HepG2 (cell line): ENCODE data around the gene TMEM59. TPM values are rescaled to one million over a fixed set of nuclear protein-coding genes. Genes with fewer than 3 reads are reported as not detected.

Source experiments
- BRCA1 ChIP-seq: sonication (generic); formaldehyde crosslinking; IDR thresholded peaks from 2 replicates; pipeline ENCODE4 v1.4.0; 2020; ENCODE audit warnings: missing genetic modification reagents
- CBFB ChIP-seq: sonication (generic); formaldehyde crosslinking; IDR thresholded peaks from 2 replicates; pipeline ENCODE4 v1.4.0; 2020; ENCODE audit warnings: missing genetic modification reagents
- DPF2 ChIP-seq: sonication (generic); formaldehyde crosslinking; IDR thresholded peaks from 2 replicates; pipeline ENCODE4 v1.4.0; 2020; ENCODE audit warnings: mild to moderate bottlenecking, low read depth, missing genetic modification reagents, borderline replicate concordance
- ELF1 ChIP-seq: sonication (generic); formaldehyde crosslinking; IDR thresholded peaks from 2 replicates; pipeline ENCODE4 v1.4.0; 2020; ENCODE audit warnings: missing genetic modification reagents
- EP300 ChIP-seq, 3 experiments: sonication (generic) in 1 of 3; formaldehyde crosslinking in 1 of 3; IDR thresholded peaks; 2 replicates each; pipeline versions ENCODE4 v1.5.1 to v1.6.1; 2011 to 2020; ENCODE audit warnings: low read depth in 2 of 3, low read length in 2 of 3, borderline replicate concordance in 1 of 3, improper control_type of control experiment in 1 of 3, mild to moderate bottlenecking in 1 of 3, missing genetic modification reagents in 1 of 3, moderate library complexity in 1 of 3
- HNF4G ChIP-seq, 2 experiments: sonication (generic) in 1 of 2; formaldehyde crosslinking in 1 of 2; IDR thresholded peaks; 2 replicates each; pipeline versions ENCODE4 v1.4.0 to v1.6.1; 2011 to 2020; ENCODE audit warnings: borderline replicate concordance in 2 of 2, low read depth in 2 of 2, mild to moderate bottlenecking in 2 of 2, low read length in 1 of 2, missing genetic modification reagents in 1 of 2, moderate library complexity in 1 of 2
- HOXA9 ChIP-seq: sonication (generic); formaldehyde crosslinking; IDR thresholded peaks from 2 replicates; pipeline ENCODE4 v1.8.1; 2022; ENCODE audit warnings: missing genetic modification reagents, mild to moderate bottlenecking, moderate library complexity, borderline replicate concordance
- KDM5B ChIP-seq: sonication (generic); formaldehyde crosslinking; IDR thresholded peaks from 2 replicates; pipeline ENCODE4 v1.4.0; 2020; ENCODE audit warnings: missing genetic modification reagents, mild to moderate bottlenecking, borderline replicate concordance
- PHF21A ChIP-seq: sonication (generic); formaldehyde crosslinking; IDR thresholded peaks from 2 replicates; pipeline ENCODE4 v1.5.0; 2020; ENCODE audit warnings: mild to moderate bottlenecking, missing genetic modification reagents
- RCOR2 ChIP-seq: IDR thresholded peaks from 2 replicates; pipeline ENCODE4 v1.6.1; 2016; ENCODE audit warnings: missing biosample characterization, missing genetic modification reagents
- RXRB ChIP-seq: IDR thresholded peaks from 2 replicates; pipeline ENCODE4 v1.6.1; 2016; ENCODE audit warnings: borderline replicate concordance, missing genetic modification reagents, missing compliant biosample characterization
- TMF1 ChIP-seq: sonication (generic); formaldehyde crosslinking; IDR thresholded peaks from 2 replicates; pipeline ENCODE4 v1.8.1; 2022; ENCODE audit warnings: low read depth, missing genetic modification reagents
- XRCC5 ChIP-seq: fragments of 200-400 bp; formaldehyde crosslinking; optimal IDR thresholded peaks from 2 replicates; pipeline ENCODE3; 2017; ENCODE audit warnings: mild to moderate bottlenecking, low read length
- ZFX ChIP-seq: sonication (generic); formaldehyde crosslinking; IDR thresholded peaks from 2 replicates; pipeline ENCODE4 v1.4.0; 2020; ENCODE audit warnings: mild to moderate bottlenecking, low read depth, missing genetic modification reagents, moderate library complexity
- ZMYM2 ChIP-seq: sonication (generic); formaldehyde crosslinking; IDR thresholded peaks from 2 replicates; pipeline ENCODE4 v1.8.0; 2022; ENCODE audit warnings: mild to moderate bottlenecking, missing genetic modification reagents
- ZNF850 ChIP-seq: sonication (generic); formaldehyde crosslinking; conservative IDR thresholded peaks from 2 replicates; pipeline ENCODE4 v1.9.0; 2021; ENCODE audit warnings: mild to moderate bottlenecking, missing genetic modification reagents
- polyA plus RNA-seq, 8 experiments: library from polyadenylated mRNA; depleted of rRNA in 3 of 8; stranded (reverse) in 7 of 8; unstranded in 1 of 8; fragments of >200 nt; fragmentation: Illumina TruSeq in 4 of 8; extraction: Trizol in 4 of 8; gene quantifications; 2 replicates each; pipeline versions ENCODE4 v1.2.1 to v1.2.3, GENCODE V29; 2011 to 2016; ENCODE audit warnings: low read depth in 4 of 8, missing spikeins in 1 of 8, mixed read lengths in 1 of 8; ENCODE audit not compliant: insufficient read depth in 1 of 8
- total RNA-seq, 5 experiments: library from RNA; depleted of rRNA; stranded (reverse); fragments of >200 nt; fragmentation: Illumina TruSeq; extraction: Trizol; gene quantifications; 2 replicates each; pipeline ENCODE4 v1.2.3, GENCODE V29; 2016; ENCODE audit warnings: low read depth in 1 of 5
- TF ChIP-seq, protein P1 (sequence below): sonication (generic); formaldehyde crosslinking; IDR thresholded peaks from 2 replicates; pipeline ENCODE4 v1.8.0; 2022; ENCODE audit warnings: mild to moderate bottlenecking, missing genetic modification reagents, moderate library complexity
- TF ChIP-seq, protein P2 (sequence below): sonication (generic); formaldehyde crosslinking; IDR thresholded peaks from 2 replicates; pipeline ENCODE4 v1.5.1; 2020; ENCODE audit warnings: missing genetic modification reagents, mild to moderate bottlenecking, borderline replicate concordance
- TF ChIP-seq, protein P3 (sequence below): IDR thresholded peaks from 2 replicates; pipeline ENCODE4 v1.6.1; 2016; ENCODE audit warnings: low read depth, borderline replicate concordance
- TF ChIP-seq, protein P4 (sequence below): sonication (generic); formaldehyde crosslinking; conservative IDR thresholded peaks from 2 replicates; pipeline ENCODE4 v1.4.0; 2020; ENCODE audit warnings: mild to moderate bottlenecking, missing genetic modification reagents, moderate library complexity

The TMEM59 gene
- total and polyA plus RNA-seq, 2 of the 13 experiments (the other 11 are each of a cell fraction or from before 2014, with no cell fraction given), result 147 to 363 TPM

DNA sequence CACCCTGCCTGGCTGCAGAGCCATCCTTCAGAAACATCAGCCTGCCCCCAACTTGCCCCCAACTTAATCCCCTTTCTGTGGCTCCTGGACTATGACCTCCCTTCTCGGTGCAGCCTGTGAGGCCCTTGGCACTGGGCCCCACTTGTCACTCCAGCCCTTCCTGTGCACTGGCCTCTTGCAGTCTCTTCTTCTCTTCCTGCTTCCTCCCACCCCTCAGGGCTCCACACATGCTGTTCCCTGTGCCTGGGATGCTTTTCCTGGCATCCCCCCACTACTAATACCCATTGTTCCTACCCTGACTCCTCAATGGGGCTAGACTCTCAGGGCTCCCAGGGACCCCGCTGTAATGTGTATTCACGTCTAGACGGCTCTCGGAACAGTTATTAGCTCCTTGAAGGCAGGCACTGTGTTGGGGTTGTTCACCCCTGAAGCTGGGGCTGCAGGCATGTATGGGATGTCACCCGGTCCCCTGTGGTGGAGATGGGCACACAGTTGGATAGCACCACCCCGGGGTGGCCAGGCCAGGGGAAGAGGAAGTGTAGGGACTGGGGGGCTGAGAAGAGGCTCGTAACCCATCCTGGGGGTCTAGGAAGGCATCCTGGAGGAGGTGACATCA lies 39.5 kb downstream of the TMEM59 start (continued):
- TF ChIP-seq BRCA1 (CRISPR knock-in tag) (no peak), ZMYM2 (CRISPR knock-in tag) (peak; percentile 85; the same call in 1 of the 2 replicates), EP300 (IDR thresholded peaks at IDR 0.05; ENCODE audit: low read depth in 2 of 2, low read length in 2 of 2) (peak in 1 of 2 experiments; percentile 46; a peak in 1 of 4 replicates), EP300 (CRISPR knock-in tag; IDR thresholded peaks at IDR 0.05; ENCODE audit: borderline replicate concordance) (no peak), HOXA9 (CRISPR knock-in tag) (no peak), RCOR2 (CRISPR knock-in tag) (peak; percentile 89; the same call in 1 of the 2 replicates), XRCC5 (peak; percentile 23), ZFX (CRISPR knock-in tag) (no peak), ELF1 (0 out of 2 replicates have a peak, but pooled peaks have one; percentile 42), HNF4G (IDR thresholded peaks at IDR 0.05; ENCODE audit: borderline replicate concordance, low read depth, low read length) (peak; percentile 72), HNF4G (CRISPR knock-in tag; IDR thresholded peaks at IDR 0.05; ENCODE audit: borderline replicate concordance, low read depth) (no peak), TMF1 (CRISPR knock-in tag) (no peak), ZNF850 (CRISPR knock-in tag) (no peak), PHF21A (CRISPR knock-in tag) (0 out of 2 replicates have a peak, but pooled peaks have one; percentile 14), CBFB (CRISPR knock-in tag) (no peak), KDM5B (CRISPR knock-in tag) (peak; percentile 52; the same call in 1 of the 2 replicates), DPF2 (CRISPR knock-in tag) (peak; percentile 9; the same call in 1 of the 2 replicates), RXRB (CRISPR knock-in tag) (peak; percentile 29; the same call in 1 of the 2 replicates)
- TF ChIP-seq, protein P1, sequence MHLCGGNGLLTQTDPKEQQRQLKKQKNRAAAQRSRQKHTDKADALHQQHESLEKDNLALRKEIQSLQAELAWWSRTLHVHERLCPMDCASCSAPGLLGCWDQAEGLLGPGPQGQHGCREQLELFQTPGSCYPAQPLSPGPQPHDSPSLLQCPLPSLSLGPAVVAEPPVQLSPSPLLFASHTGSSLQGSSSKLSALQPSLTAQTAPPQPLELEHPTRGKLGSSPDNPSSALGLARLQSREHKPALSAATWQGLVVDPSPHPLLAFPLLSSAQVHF (CRISPR knock-in tag), result no peak
- TF ChIP-seq, protein P2, sequence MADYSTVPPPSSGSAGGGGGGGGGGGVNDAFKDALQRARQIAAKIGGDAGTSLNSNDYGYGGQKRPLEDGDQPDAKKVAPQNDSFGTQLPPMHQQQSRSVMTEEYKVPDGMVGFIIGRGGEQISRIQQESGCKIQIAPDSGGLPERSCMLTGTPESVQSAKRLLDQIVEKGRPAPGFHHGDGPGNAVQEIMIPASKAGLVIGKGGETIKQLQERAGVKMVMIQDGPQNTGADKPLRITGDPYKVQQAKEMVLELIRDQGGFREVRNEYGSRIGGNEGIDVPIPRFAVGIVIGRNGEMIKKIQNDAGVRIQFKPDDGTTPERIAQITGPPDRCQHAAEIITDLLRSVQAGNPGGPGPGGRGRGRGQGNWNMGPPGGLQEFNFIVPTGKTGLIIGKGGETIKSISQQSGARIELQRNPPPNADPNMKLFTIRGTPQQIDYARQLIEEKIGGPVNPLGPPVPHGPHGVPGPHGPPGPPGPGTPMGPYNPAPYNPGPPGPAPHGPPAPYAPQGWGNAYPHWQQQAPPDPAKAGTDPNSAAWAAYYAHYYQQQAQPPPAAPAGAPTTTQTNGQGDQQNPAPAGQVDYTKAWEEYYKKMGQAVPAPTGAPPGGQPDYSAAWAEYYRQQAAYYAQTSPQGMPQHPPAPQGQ (CRISPR knock-in tag), result no peak
- TF ChIP-seq, protein P3, sequence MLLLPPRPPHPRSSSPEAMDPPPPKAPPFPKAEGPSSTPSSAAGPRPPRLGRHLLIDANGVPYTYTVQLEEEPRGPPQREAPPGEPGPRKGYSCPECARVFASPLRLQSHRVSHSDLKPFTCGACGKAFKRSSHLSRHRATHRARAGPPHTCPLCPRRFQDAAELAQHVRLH (CRISPR knock-in tag), result peak; percentile 41; the same call in 1 of the 2 replicates
- TF ChIP-seq, protein P4, sequence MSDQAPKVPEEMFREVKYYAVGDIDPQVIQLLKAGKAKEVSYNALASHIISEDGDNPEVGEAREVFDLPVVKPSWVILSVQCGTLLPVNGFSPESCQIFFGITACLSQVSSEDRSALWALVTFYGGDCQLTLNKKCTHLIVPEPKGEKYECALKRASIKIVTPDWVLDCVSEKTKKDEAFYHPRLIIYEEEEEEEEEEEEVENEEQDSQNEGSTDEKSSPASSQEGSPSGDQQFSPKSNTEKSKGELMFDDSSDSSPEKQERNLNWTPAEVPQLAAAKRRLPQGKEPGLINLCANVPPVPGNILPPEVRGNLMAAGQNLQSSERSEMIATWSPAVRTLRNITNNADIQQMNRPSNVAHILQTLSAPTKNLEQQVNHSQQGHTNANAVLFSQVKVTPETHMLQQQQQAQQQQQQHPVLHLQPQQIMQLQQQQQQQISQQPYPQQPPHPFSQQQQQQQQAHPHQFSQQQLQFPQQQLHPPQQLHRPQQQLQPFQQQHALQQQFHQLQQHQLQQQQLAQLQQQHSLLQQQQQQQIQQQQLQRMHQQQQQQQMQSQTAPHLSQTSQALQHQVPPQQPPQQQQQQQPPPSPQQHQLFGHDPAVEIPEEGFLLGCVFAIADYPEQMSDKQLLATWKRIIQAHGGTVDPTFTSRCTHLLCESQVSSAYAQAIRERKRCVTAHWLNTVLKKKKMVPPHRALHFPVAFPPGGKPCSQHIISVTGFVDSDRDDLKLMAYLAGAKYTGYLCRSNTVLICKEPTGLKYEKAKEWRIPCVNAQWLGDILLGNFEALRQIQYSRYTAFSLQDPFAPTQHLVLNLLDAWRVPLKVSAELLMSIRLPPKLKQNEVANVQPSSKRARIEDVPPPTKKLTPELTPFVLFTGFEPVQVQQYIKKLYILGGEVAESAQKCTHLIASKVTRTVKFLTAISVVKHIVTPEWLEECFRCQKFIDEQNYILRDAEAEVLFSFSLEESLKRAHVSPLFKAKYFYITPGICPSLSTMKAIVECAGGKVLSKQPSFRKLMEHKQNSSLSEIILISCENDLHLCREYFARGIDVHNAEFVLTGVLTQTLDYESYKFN (CRISPR knock-in tag), result peak; percentile 74
